HCT116 (cell line): ENCODE results near the gene DHPS. TPM values are rescaled to one million over a fixed set of nuclear protein-coding genes. Genes with fewer than 3 reads are reported as not detected.

Source experiments
- ATAC-seq: fragments of 200-7000 bp; cut with Tn5 transposase; 2 replicates; pipeline ENCODE4 v1.9.1; 2020; ENCODE audit warnings: mild to moderate bottlenecking, moderate library complexity
- BruUV-seq: library from RNA; stranded (reverse); fragments of 400-500 nt; replicated peaks from 2 replicates; lab custom pipeline; 2021; lab: Mats Ljungman, UMichigan
- CTCF ChIA-PET: fragments of 300-600 bp; sonication (Branson Sonifier 250); formaldehyde crosslinking; loops from one replicate; lab custom pipeline; 2021; ENCODE audit warnings: antibody characterized with exemption; lab: Charles Lee
- POLR2A ChIA-PET: fragments of 300-600, 350-600 bp; sonication (Branson Sonifier 250); formaldehyde crosslinking; loops from one replicate; lab custom pipeline; 2021; ENCODE audit warnings: antibody characterized with exemption; lab: Charles Lee
- RAD21 ChIA-PET, 2 experiments: fragments of 300-600 bp; sonication (Branson Sonifier 250); formaldehyde crosslinking; loops; one replicate each; lab custom pipeline; 2023; ENCODE audit warnings: low total read pairs in 2 of 2; ENCODE audit not compliant: uncharacterized antibody in 2 of 2, unreplicated experiment in 2 of 2, low non-redundant PET in 1 of 2; lab: Charles Lee
- DNase-seq: peaks from one replicate; pipeline ENCODE4 v3.0.0-alpha.2; 2010; ENCODE audit warnings: low read depth, low spot score
- H2AFZ ChIP-seq: fragments of 200-600 bp; shearing (Covaris generic), sonication (generic); 2 replicates; pipeline ENCODE4 v1.6.1; 2017; ENCODE audit warnings: low read depth, mixed run types, mixed read lengths, antibody characterized with exemption, low read length; ENCODE audit not compliant: poor library complexity, severe bottlenecking
- H3K27ac ChIP-seq: 2 replicates; pipeline ENCODE4 v1.5.1; 2012; ENCODE audit warnings: low read depth, low read length
- H3K27me3 ChIP-seq: fragments of 200-600 bp; sonication (generic); 2 replicates; pipeline ENCODE4 v1.6.1; 2016; ENCODE audit warnings: mixed run types, low read length, mixed read lengths; ENCODE audit not compliant: insufficient read depth
- H3K36me3 ChIP-seq, 2 experiments: fragments of 200-500 bp in 1 of 2; fragments of 200-600 bp in 1 of 2; sonication (Bioruptor generic) in 1 of 2; sonication (generic) in 1 of 2; 2 replicates each; pipeline versions ENCODE4 v1.5.1 to v1.6.1; 2014 to 2016; ENCODE audit warnings: low read length in 2 of 2, inconsistent platforms in 1 of 2, mixed read lengths in 1 of 2, mixed run types in 1 of 2; ENCODE audit not compliant: insufficient read depth in 2 of 2, control insufficient read depth in 1 of 2
- H3K4me1 ChIP-seq, 2 experiments: fragments of 200-600 bp in 1 of 2; sonication (generic) in 1 of 2; 2 replicates each; pipeline versions ENCODE4 v1.5.1 to v1.6.1; 2012 to 2017; ENCODE audit warnings: low read length in 2 of 2, inconsistent platforms in 1 of 2, mild to moderate bottlenecking in 1 of 2, mixed read lengths in 1 of 2, mixed run types in 1 of 2, moderate library complexity in 1 of 2; ENCODE audit not compliant: insufficient read depth in 2 of 2, control insufficient read depth in 1 of 2
- H3K4me2 ChIP-seq: fragments of 200-600 bp; sonication (generic); 2 replicates; pipeline ENCODE4 v1.6.1; 2017; ENCODE audit warnings: mixed run types, low read length, mixed read lengths
- H3K4me3 ChIP-seq, 2 experiments: fragments of 200-600 bp in 1 of 2; sonication (generic) in 1 of 2; replicated peaks in 1 of 2; 2 replicates each; pipeline ENCODE4 v1.5.1; 2011 to 2016; ENCODE audit warnings: low read length in 2 of 2, control low read depth in 1 of 2, low read depth in 1 of 2, mild to moderate bottlenecking in 1 of 2, mixed read lengths in 1 of 2, mixed run types in 1 of 2
- H3K79me2 ChIP-seq: fragments of 200-600 bp; sonication (generic); 2 replicates; pipeline ENCODE4 v1.6.1; 2017; ENCODE audit warnings: mild to moderate bottlenecking, mixed run types, low read length, moderate library complexity, mixed read lengths; ENCODE audit not compliant: insufficient read depth
- H3K9ac ChIP-seq: fragments of 200-600 bp; sonication (generic); 2 replicates; pipeline ENCODE4 v1.6.1; 2016; ENCODE audit warnings: low read length, mixed read lengths
- H3K9me2 ChIP-seq: fragments of 200-600 bp; sonication (generic), shearing (Covaris generic); 2 replicates; pipeline ENCODE4 v1.6.1; 2017; ENCODE audit warnings: mixed run types, mild to moderate bottlenecking, moderate library complexity; ENCODE audit not compliant: insufficient read depth
- H3K9me3 ChIP-seq, 2 experiments: fragments of 200-500 bp in 1 of 2; fragments of 200-600 bp in 1 of 2; sonication (Bioruptor generic) in 1 of 2; sonication (generic) in 1 of 2; 2 replicates each; pipeline ENCODE4 v1.6.1; 2014 to 2017; ENCODE audit warnings: low read length in 2 of 2, mixed read lengths in 2 of 2, inconsistent platforms in 1 of 2, low read depth in 1 of 2, mild to moderate bottlenecking in 1 of 2, mixed run types in 1 of 2, moderate library complexity in 1 of 2; ENCODE audit not compliant: control insufficient read depth in 1 of 2, insufficient read depth in 1 of 2
- H4K20me1 ChIP-seq: fragments of 200-600 bp; sonication (generic), shearing (Covaris generic); 2 replicates; pipeline ENCODE4 v1.6.1; 2017; ENCODE audit warnings: mixed run types, mild to moderate bottlenecking, moderate library complexity; ENCODE audit not compliant: insufficient read depth
- CBX3 ChIP-seq: IDR thresholded peaks from 2 replicates; pipeline ENCODE4 v1.6.1; 2012; ENCODE audit warnings: low read depth
- CEBPB ChIP-seq: IDR thresholded peaks from 2 replicates; pipeline ENCODE4 v1.6.1; 2012; ENCODE audit warnings: low read depth
- CTCF ChIP-seq, 3 experiments: fragments of 200-600 bp in 1 of 3; sonication (generic) in 1 of 3; IDR thresholded peaks in 2 of 3; conservative IDR thresholded peaks in 1 of 3; 2 replicates each; pipeline ENCODE4 v1.5.1; 2012 to 2017; ENCODE audit warnings: low read depth in 2 of 3, low read length in 2 of 3, antibody characterized with exemption in 1 of 3, borderline replicate concordance in 1 of 3, control low read depth in 1 of 3, mild to moderate bottlenecking in 1 of 3, mixed read lengths in 1 of 3, mixed run types in 1 of 3, moderate library complexity in 1 of 3; ENCODE audit not compliant: insufficient read depth in 1 of 3
- POLR2AphosphoS5 ChIP-seq: IDR thresholded peaks from 2 replicates; pipeline ENCODE4 v1.6.1; 2011; ENCODE audit warnings: mild to moderate bottlenecking, low read depth, low read length, moderate library complexity
- SRF ChIP-seq: IDR thresholded peaks from 2 replicates; pipeline ENCODE4 v1.6.1; 2012; ENCODE audit warnings: low read depth
- TCF7L2 ChIP-seq: IDR thresholded peaks from 2 replicates; pipeline ENCODE4 v1.7.0; 2011; ENCODE audit warnings: borderline replicate concordance, inconsistent platforms; ENCODE audit not compliant: insufficient read depth, insufficient read length; ENCODE audit errors: extremely low read depth
- YY1 ChIP-seq: IDR thresholded peaks from 2 replicates; pipeline ENCODE4 v1.6.1; 2011; ENCODE audit warnings: low read length, low read depth, moderate library complexity, mild to moderate bottlenecking; ENCODE audit not compliant: insufficient replicate concordance; ENCODE audit errors: extremely low read depth
- ZNF274 ChIP-seq: fragments of 200-500 bp; sonication (Bioruptor generic); IDR thresholded peaks from 2 replicates; pipeline ENCODE4 v1.6.1; 2014; ENCODE audit warnings: mild to moderate bottlenecking, low read depth, low read length, inconsistent platforms
- intact Hi-C: fragments of 100-400 bp; cut with micrococcal nuclease; formaldehyde crosslinking; loops from 2 replicates; pipeline ENCODE4 v1.10.0; 2022
- total RNA-seq: library from RNA; stranded (reverse); gene quantifications from one replicate; pipeline ENCODE4 v1.2.1, GENCODE V29; 2021; ENCODE audit not compliant: unreplicated experiment
- TF ChIP-seq, protein P1 (sequence below): IDR thresholded peaks from 2 replicates; pipeline ENCODE4 v1.6.1; 2012

Gene DHPS
- total RNA-seq, 1 experiment from 2014 or later, result 134 TPM

DNA sequence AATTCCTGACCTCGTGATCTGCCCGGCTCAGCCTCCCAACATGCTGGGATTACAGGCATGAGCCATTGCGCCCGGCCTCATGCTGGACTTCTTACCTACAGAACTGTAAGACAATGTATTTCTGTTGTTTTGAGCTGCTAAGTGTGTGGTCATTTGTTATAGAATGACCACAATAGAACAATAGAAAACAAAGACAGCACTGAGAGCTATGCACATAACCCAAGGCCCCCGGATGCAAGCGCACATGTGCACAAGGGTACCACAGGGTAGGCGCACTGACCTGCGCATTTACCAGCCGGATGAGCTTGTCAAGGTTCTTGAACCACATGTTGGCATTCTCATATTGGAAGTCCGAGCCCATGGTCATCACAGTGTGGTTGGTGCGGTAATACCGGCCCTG lies 20.7 kb downstream of the DHPS start:
- ChIA-PET CTCF (no interaction called here), RAD21 (no interaction called here), POLR2A (no interaction called here)
- Histone ChIP-seq H3K4me1 (peaks cover 0 to 7% of the 10 kb centered on the region in 2 experiments; a peak in 2 of 4 replicates), H3K79me2 (no peaks in the 10 kb centered on the region), H4K20me1 (no peaks in the 10 kb centered on the region), H3K4me2 (no peak overlapping the region), H2AFZ (no peak overlapping the region), H3K4me3 (no peak overlapping the region), H3K27me3 (no peaks in the 10 kb centered on the region), H3K9me3 (no peaks in the 10 kb centered on the region), H3K36me3 (peaks cover 0 to 10% of the 10 kb centered on the region in 2 experiments; a peak in 2 of 4 replicates), H3K9me2 (no peaks in the 10 kb centered on the region), H3K9ac (no peak overlapping the region), H3K27ac (no peak overlapping the region)
- ATAC-seq (no peak), DNase-seq (no peak)
- no peak for TF ChIP-seq CBX3
- TF ChIP-seq SRF, result no peak
- TF ChIP-seq ZNF274, result no peak
- no peak for TF ChIP-seq YY1
- no peak for TF ChIP-seq TCF7L2
- intact Hi-C loops, result loop anchor here (10.0 kb wide), 1 partner anchor 736 kb away; the partner anchor contains the start of gene ZNF700
- BruUV-seq, result no TSS peak

DNA sequence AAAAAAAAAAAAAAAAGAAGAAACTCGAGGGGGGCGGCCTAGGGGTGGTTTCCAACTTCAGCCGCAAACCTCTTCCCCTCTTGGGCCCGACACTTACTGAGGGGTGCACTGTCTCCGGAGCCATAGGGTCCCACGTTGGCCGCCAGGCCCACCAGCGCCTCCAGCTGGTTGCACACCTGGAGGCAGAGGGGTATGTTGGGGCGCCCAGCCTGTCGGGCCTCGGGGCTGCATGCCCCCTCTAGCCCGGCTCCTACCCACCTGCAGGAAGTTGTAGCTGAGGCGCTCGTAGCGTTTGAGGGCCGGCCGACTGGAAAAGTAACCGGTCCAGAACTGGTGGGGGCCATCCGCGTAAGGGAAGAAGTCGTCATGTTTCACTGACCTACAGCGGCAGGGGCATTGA lies 23.7 kb downstream of the DHPS start:
- TF ChIP-seq, protein P1, sequence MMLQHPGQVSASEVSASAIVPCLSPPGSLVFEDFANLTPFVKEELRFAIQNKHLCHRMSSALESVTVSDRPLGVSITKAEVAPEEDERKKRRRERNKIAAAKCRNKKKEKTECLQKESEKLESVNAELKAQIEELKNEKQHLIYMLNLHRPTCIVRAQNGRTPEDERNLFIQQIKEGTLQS, result no peak
- TF ChIP-seq POLR2AphosphoS5 (no peak), CEBPB (no peak), CTCF (IDR thresholded peaks at IDR 0.05 in 2 of 3, conservative IDR thresholded peaks at IDR 0.05 in 1 of 3; ENCODE audit: borderline replicate concordance in 1 of 3, insufficient read depth in 1 of 3, low read depth in 2 of 3, low read length in 2 of 3) (peak in 2 of 3 experiments; percentile 9 to 24; a peak in 1 of 6 replicates)
- H3K9ac ChIP-seq, result no peak overlapping the region
- ChIA-PET CTCF (no interaction called here), POLR2A (no interaction called here), RAD21 (interaction anchor here in 1 of 2 experiments (0.7 kb wide), 1 partner anchor 14 kb away, joined by 7 read pairs; no protein-coding TSS in a partner anchor)
- no peak overlapping the region for H2AFZ ChIP-seq
- no peaks in the 10 kb centered on the region for H3K27me3 ChIP-seq
- H3K9me2 ChIP-seq, result no peaks in the 10 kb centered on the region
- no peak overlapping the region for H3K27ac ChIP-seq
- H4K20me1 ChIP-seq, result no peaks in the 10 kb centered on the region
- intact Hi-C loops, result no loop called here
- no peak for DNase-seq
- no TSS peak for BruUV-seq
- H3K4me2 ChIP-seq, result no peak overlapping the region
- no peaks in the 10 kb centered on the region for H3K4me1 ChIP-seq
- no peaks in the 10 kb centered on the region for H3K79me2 ChIP-seq
- H3K36me3 ChIP-seq, result peaks cover 0 to 10% of the 10 kb centered on the region in 2 experiments; a peak in 2 of 4 replicates
- no peak for ATAC-seq
- H3K9me3 ChIP-seq, result no peaks in the 10 kb centered on the region
- no peak overlapping the region for H3K4me3 ChIP-seq
